Dedifferentiated amniotic fluid mesenchymal stem cell (primary cell): ENCODE results near the gene OLFML1.

Experiments
- DNase-seq: peaks from one replicate; pipeline ENCODE4 v3.0.0-alpha.2; 2016; ENCODE audit errors: extremely low spot score

The OLFML1 gene

GRCh38 chr11:7559398-7560283 is 74.3 kb downstream of the OLFML1 start:
- no peak for DNase-seq
